Esophagus squamous epithelium (tissue), 5 donors: ENCODE measurements around the gene ENOX2. TPM values are rescaled to one million over a fixed set of nuclear protein-coding genes. Genes with fewer than 3 reads are reported as not detected.

Experiments
- DNase-seq: peaks from one replicate; lab custom pipeline; 2025; lab: John Stamatoyannopoulos, UW
- H3K27ac ChIP-seq, 4 donors: fragments of 200-600 bp; sonication (generic); one replicate each; pipeline ENCODE4 v1.5.1; 2016 to 2019; ENCODE audit warnings: mild to moderate bottlenecking in 1 of 4
- H3K27me3 ChIP-seq, 4 donors: fragments of 200-600 bp; sonication (generic); 1 replicate in 3 of 4; 2 replicates in 1 of 4; pipeline versions ENCODE4 v1.5.1 to v1.6.0; 2017 to 2021; ENCODE audit warnings: antibody characterized with exemption in 1 of 4
- H3K36me3 ChIP-seq, 3 donors: fragments of 200-600 bp; sonication (generic); one replicate each; pipeline ENCODE4 v1.5.1; 2016 to 2019
- H3K4me1 ChIP-seq, 3 donors: fragments of 200-600 bp; sonication (generic); one replicate each; pipeline ENCODE4 v1.5.1; 2017 to 2019
- H3K4me3 ChIP-seq, 4 donors: fragments of 200-600 bp; sonication (generic); 1 replicate in 3 of 4; 2 replicates in 1 of 4; pipeline ENCODE4 v1.5.1; 2016 to 2019; ENCODE audit warnings: mild to moderate bottlenecking in 2 of 4, moderate library complexity in 1 of 4
- H3K9me3 ChIP-seq, 3 donors: fragments of 200-600 bp; sonication (generic); one replicate each; pipeline ENCODE4 v1.5.1; 2016 to 2019
- POLR2A ChIP-seq, 4 donors: fragments of 450-650 bp; IDR thresholded peaks; one replicate each; pipeline ENCODE4 v1.6.1; 2017; ENCODE audit warnings: antibody characterized with exemption in 4 of 4, mild to moderate bottlenecking in 4 of 4, moderate library complexity in 3 of 4
- WGBS, 2 donors: methylation state at CpG; one replicate each; pipeline ENCODE4 v1.1.5; 2018; 5-methylcytosine and 5-hydroxymethylcytosine counted together
- intact Hi-C: fragments of 100-400 bp; cut with DNase I; formaldehyde crosslinking; loops from one replicate; pipeline ENCODE4 v1.15.0; 2022
- total RNA-seq, 4 donors: library from RNA; depleted of rRNA; stranded (reverse); fragments of >200 nt; gene quantifications; one replicate each; pipeline ENCODE4 v1.1.0, GENCODE V29; 2016
- TF ChIP-seq, protein P1 (sequence below), 6 experiments: fragments of 450-650 bp in 4 of 6; fragments of 200-600 bp in 2 of 6; sonication (generic) in 2 of 6; IDR thresholded peaks; one replicate each; pipeline ENCODE4 v1.5.1; 2016 to 2019; ENCODE audit warnings: antibody characterized with exemption in 6 of 6, mild to moderate bottlenecking in 4 of 6, moderate library complexity in 4 of 6
- donor health status: DM: yes; HTN: yes; CAD: no.

The ENOX2 gene
- total RNA-seq, 4 donors from 2014 or later, result 5.4 to 13.7 (median 11.4) TPM

- no peak for DNase-seq
- 57 to 63% methylated on average over 3 of the region's 3 CpGs for WGBS, 2 donors
- H3K9me3 ChIP-seq, result peaks cover 0 to 10% (median 0%) of the 10 kb centered on the region in 3 donors
- no peak overlapping the region for H3K4me3 ChIP-seq
- intact Hi-C loops, result no loop called here
- TF ChIP-seq, protein P1, sequence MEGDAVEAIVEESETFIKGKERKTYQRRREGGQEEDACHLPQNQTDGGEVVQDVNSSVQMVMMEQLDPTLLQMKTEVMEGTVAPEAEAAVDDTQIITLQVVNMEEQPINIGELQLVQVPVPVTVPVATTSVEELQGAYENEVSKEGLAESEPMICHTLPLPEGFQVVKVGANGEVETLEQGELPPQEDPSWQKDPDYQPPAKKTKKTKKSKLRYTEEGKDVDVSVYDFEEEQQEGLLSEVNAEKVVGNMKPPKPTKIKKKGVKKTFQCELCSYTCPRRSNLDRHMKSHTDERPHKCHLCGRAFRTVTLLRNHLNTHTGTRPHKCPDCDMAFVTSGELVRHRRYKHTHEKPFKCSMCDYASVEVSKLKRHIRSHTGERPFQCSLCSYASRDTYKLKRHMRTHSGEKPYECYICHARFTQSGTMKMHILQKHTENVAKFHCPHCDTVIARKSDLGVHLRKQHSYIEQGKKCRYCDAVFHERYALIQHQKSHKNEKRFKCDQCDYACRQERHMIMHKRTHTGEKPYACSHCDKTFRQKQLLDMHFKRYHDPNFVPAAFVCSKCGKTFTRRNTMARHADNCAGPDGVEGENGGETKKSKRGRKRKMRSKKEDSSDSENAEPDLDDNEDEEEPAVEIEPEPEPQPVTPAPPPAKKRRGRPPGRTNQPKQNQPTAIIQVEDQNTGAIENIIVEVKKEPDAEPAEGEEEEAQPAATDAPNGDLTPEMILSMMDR (IDR thresholded peaks at IDR 0.05), result no peak
- no peak for TF ChIP-seq POLR2A (IDR thresholded peaks at IDR 0.05)
- no peaks in the 10 kb centered on the region for H3K27me3 ChIP-seq
- H3K36me3 ChIP-seq, result no peaks in the 10 kb centered on the region
- H3K4me1 ChIP-seq, result no peaks in the 10 kb centered on the region
- no peak overlapping the region for H3K27ac ChIP-seq
Observed at GRCh38 chrX:130726661-130727060, 176.3 kb downstream of the ENOX2 start.

DNA sequence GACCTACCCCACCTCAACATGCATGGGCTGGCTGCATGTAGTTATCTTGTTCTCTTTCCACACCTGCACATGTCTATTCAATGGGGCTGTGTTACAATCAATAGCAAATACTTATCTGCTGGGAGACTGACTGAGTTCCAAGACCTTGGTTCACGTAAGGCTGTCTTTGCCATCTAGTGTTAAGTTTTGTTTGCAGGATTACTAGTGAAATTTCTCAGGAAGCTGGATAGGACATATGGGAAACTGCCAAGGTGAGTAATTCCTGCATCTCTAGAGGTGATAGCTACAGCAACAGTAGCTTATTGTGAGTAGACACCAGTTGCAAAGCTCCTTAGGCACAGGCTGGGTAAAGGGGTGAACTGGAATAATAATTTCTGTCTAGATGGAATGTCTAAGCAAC, 177.5 kb downstream of the ENOX2 start:
- Histone ChIP-seq H3K4me3 (no peak overlapping the region), H3K27ac (no peak overlapping the region), H3K36me3 (no peaks in the 10 kb centered on the region), H3K4me1 (no peaks in the 10 kb centered on the region), H3K9me3 (peaks cover 0 to 8% (median 0%) of the 10 kb centered on the region in 3 donors), H3K27me3 (no peaks in the 10 kb centered on the region)
- TF ChIP-seq POLR2A (IDR thresholded peaks at IDR 0.05), result no peak
- TF ChIP-seq, protein P1 (IDR thresholded peaks at IDR 0.05), result no peak
- intact Hi-C loops, result no loop called here
- DNase-seq, result no peak
- WGBS, 2 donors, result 91% methylated on average over 1 of the region's 1 CpG; no CpG with 5 or more reads in 1 of the 2 donors

DNA sequence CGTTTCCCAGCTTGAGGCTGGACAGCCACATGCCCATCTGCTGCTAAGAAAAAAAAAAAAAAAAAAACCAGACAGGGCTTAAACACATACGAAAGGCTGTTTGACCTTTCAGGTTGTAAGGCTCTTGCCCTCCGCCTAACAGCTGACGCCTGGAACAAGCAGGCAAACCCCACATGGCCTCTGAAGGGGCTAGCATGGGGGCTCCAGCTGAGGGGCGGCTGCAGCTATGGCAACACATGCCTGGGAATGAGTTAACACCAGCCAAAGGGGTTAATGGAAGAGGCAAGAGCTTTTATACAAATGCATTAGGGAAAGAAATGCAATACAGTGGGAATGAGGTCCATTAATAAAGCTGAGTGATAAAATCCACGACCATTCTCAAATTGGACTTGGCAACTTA, 183.6 kb downstream of the ENOX2 start:
- no peaks in the 10 kb centered on the region for H3K9me3 ChIP-seq
- WGBS, 2 donors, result 81 to 89% methylated on average over 4 to 6 of the region's 6 CpGs
- no peaks in the 10 kb centered on the region for H3K36me3 ChIP-seq
- H3K4me3 ChIP-seq, result no peak overlapping the region
- intact Hi-C loops, result no loop called here
- no peaks in the 10 kb centered on the region for H3K27me3 ChIP-seq
- no peak for TF ChIP-seq POLR2A (IDR thresholded peaks at IDR 0.05)
- TF ChIP-seq, protein P1 (IDR thresholded peaks at IDR 0.05), result no peak
- no peaks in the 10 kb centered on the region for H3K4me1 ChIP-seq
- DNase-seq, result no peak
- no peak overlapping the region for H3K27ac ChIP-seq

DNA sequence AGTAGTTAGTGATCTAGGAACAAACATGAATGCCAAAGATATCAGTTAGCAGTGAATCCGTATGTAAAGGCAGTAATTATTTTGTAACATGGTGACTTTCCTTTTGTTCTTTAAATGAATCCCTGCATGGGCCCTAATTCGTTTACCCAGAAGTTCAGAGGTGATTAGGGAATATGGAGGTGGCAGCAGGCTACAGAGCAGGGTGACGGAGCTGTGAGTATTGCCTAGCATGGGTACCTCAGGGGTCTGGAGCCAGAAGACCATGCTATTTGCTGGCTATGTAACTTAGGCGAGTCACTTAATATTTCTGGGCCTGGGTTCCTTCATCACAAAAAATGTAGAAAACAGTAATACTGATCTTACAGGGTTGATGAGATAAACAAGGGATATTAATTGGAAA, 184.9 kb downstream of the ENOX2 start:
- no peak overlapping the region for H3K27ac ChIP-seq
- H3K27me3 ChIP-seq, result no peaks in the 10 kb centered on the region
- H3K9me3 ChIP-seq, result no peaks in the 10 kb centered on the region
- no peak for DNase-seq
- H3K36me3 ChIP-seq, result no peaks in the 10 kb centered on the region
- intact Hi-C loops, result no loop called here
- no peak overlapping the region for H3K4me3 ChIP-seq
- WGBS, 2 donors, result 78 to 89% methylated on average over 4 of the region's 4 CpGs
- no peaks in the 10 kb centered on the region for H3K4me1 ChIP-seq
- TF ChIP-seq, protein P1 (IDR thresholded peaks at IDR 0.05), result no peak
- TF ChIP-seq POLR2A (IDR thresholded peaks at IDR 0.05), result no peak

DNA sequence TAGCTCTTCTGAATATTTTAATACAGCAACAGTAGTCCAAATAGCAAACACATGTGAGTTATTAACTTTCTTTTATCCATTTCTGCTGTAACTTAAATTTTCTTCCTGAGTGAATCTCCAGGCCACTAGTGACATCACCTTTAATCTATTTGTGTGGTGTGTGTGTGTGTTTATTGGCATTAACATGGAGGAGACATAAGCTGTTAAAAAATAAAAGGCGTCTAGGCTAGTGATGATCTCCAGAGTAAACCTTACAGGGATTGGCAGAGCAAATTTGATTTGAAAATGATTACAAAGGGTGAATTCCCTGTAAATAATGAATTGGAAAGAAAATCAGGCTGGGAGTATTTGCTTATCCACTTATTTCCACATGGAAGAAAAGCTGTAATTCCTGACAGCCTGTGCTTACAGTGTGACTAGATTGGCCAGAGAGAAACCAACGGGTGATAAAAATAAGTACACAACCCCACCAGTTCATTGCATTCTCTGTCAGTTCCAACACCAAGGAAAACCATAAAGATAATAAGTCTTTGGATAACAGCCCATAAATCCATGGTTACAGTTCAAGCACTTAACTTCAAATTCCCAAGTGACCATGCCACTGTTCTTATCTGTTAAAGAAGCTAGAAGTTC, 186.1 kb downstream of the ENOX2 start:
- Histone ChIP-seq H3K27ac (no peak overlapping the region), H3K36me3 (no peaks in the 10 kb centered on the region), H3K9me3 (no peaks in the 10 kb centered on the region), H3K27me3 (no peaks in the 10 kb centered on the region), H3K4me3 (no peak overlapping the region), H3K4me1 (no peaks in the 10 kb centered on the region)
- DNase-seq, result no peak
- intact Hi-C loops, result no loop called here
- WGBS, 2 donors, result 67 to 80% methylated on average over 2 of the region's 2 CpGs
- TF ChIP-seq POLR2A (IDR thresholded peaks at IDR 0.05), result no peak
- TF ChIP-seq, protein P1 (IDR thresholded peaks at IDR 0.05), result no peak
